HFFc6 (cell line): ENCODE data around the gene RMRP. TPM values are rescaled to one million over a fixed set of nuclear protein-coding genes. Genes with fewer than 3 reads are reported as not detected.

ENCODE experiments used
- DNase-seq: peaks from one replicate; pipeline ENCODE4 v3.0.0-alpha.2; 2018
- H3K27ac Mint-ChIP-seq: 2 replicates; pipeline ENCODE4 v1.8.0; 2020; ENCODE audit warnings: mild to moderate bottlenecking, mixed read lengths
- H3K27me3 Mint-ChIP-seq: 2 replicates; pipeline ENCODE4 v1.8.0; 2021; ENCODE audit warnings: mild to moderate bottlenecking, moderate library complexity, mixed read lengths; ENCODE audit not compliant: insufficient read depth
- H3K36me3 Mint-ChIP-seq: 2 replicates; pipeline ENCODE4 v1.8.0; 2021; ENCODE audit warnings: low read depth, mixed read lengths
- H3K4me1 Mint-ChIP-seq: 2 replicates; pipeline ENCODE4 v1.8.0; 2020; ENCODE audit warnings: low read depth, mixed read lengths
- H3K4me3 Mint-ChIP-seq: 2 replicates; pipeline ENCODE4 v1.8.0; 2020; ENCODE audit warnings: mild to moderate bottlenecking, moderate library complexity, mixed read lengths
- H3K9me3 Mint-ChIP-seq: 2 replicates; pipeline ENCODE4 v1.8.0; 2020; ENCODE audit warnings: mild to moderate bottlenecking, mixed read lengths
- CTCF ChIP-seq: fragments of 200-600 bp; sonication (generic); IDR thresholded peaks from 2 replicates; pipeline ENCODE4 v1.5.0; 2021; ENCODE audit warnings: antibody characterized with exemption, mild to moderate bottlenecking
- total RNA-seq, 6 experiments: library from RNA; stranded (reverse); fragmentation: NEBNext Ultra II Directional; extraction: Animal tissue kit (Norgen Biotek cat#: 25700); gene quantifications; 2 replicates in 1 of 6; 3 replicates in 5 of 6; pipeline ENCODE4 v1.2.3, GENCODE V29; 2021

Gene RMRP
- total RNA-seq, 6 experiments from 2014 or later: 9,197 to 39,404 (median 23,537) TPM

GRCh38 chr9:35653611-35654010 is 4.2 kb downstream of the RMRP start:
- Mint-ChIP-seq H3K9me3 (peaks cover 4% of the 10 kb centered on the region), H3K36me3 (no peaks in the 10 kb centered on the region), H3K27me3 (peaks cover 6% of the 10 kb centered on the region), H3K4me1 (peaks cover 27% of the 10 kb centered on the region), H3K4me3 (no peak overlapping the region), H3K27ac (no peak overlapping the region)
- no peak for DNase-seq
- no peak for TF ChIP-seq CTCF

DNA sequence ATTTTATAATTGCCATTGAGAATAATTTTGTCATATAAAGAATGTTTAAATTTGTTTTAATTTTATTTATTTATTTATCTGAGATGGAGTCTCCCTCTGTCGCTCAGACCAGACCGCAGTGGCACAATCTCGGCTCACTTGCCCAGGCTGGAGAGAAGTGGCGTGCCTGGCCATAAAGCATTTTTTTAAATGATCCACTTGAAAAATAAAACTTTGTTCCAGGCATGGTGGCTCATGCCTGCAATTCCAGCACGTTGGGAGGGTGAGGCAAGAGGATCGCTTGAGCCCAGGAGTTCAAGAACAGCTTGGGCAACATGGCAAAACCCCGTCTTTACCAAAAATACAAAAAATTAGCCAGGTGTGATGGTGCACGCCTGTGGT is 5.0 kb downstream of the RMRP start:
- peaks cover 25% of the 10 kb centered on the region for H3K4me1 Mint-ChIP-seq
- no peak for TF ChIP-seq CTCF
- no peaks in the 10 kb centered on the region for H3K36me3 Mint-ChIP-seq
- H3K27ac Mint-ChIP-seq: no peak overlapping the region
- H3K9me3 Mint-ChIP-seq: peaks cover 2% of the 10 kb centered on the region
- H3K27me3 Mint-ChIP-seq: peaks cover 5% of the 10 kb centered on the region
- H3K4me3 Mint-ChIP-seq: no peak overlapping the region
- no peak for DNase-seq

DNA sequence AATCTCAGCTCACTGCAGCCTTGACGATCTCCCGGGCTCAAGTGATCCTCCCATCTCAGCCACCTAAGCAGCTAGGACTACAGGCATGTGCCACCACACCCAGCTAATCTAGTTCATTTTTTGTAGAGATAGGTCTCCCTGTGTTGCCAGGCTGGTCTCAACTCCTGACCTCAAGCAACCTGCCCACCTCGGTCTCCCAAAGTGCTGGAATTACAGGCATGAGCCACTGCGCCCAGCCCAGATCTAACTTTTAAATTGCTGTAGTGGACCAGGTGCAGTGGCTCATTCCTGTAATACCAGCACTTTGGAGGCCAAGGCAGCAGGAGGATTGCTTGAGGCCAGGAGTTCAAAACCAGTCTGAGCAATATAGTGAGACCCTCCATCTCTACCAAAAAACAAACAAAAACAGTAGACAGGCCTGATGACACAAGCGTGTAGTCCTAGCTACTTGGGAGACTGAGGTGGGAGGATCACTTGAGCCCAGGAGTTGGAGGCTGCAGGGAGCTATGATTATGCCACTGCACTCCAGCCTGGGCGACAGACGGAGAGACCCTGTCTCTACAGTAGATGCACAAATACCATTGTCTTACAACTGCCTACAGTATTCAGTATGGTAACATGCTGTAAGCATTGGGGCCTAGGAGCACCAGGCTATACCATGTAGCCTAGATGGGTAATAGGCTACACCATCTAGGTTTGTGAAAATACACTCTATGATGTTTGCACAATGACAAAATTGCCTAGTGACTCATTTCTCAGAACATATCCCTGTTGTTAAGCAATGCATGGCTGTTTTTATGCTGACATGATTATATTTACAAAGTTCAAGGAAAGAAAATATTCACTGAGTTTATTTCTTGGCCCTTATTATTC is 5.6 kb downstream of the RMRP start:
- no peak overlapping the region for H3K4me3 Mint-ChIP-seq
- no peak overlapping the region for H3K27ac Mint-ChIP-seq
- H3K27me3 Mint-ChIP-seq: peaks cover 1% of the 10 kb centered on the region

DNA sequence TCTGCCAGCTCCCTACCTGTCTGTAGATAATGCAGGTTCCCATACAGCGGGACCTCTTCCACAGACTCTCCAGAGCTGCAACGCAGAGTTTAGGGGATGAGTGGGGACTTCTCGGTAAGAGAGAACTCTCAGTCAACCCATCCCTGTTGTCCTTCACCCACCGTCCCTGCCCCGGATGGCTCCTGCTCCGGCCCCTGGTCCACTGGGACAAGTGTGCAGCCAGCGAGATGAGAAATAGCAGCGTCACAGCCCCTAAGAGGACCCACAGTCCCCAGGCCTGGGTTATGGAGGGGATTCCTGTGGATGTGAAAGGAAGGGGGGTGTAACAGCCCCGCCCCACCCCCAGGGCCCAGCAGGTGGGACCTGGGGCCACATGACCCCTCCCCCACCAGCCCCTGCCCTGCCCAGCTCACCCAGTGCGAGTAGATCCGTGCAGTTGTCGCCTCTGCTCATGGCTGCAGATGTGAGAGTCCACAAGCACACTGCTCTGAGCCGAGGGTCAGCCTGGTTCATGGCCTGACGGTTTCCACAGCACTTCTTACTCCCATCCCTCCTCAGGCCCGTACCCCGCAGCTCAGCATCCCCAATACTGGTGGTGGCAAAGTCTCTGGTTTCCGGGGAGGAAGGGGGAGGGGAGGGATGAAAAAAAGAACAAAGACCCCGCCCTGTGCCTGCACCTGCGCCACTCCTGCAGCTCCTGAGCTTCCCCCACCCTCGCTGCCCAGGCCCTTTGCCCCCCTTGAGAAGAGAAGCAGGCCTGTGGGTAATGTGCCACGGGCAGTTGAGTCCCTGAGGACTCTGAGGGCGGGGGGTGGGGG is 7.3 kb downstream of the RMRP start, which contains the start of gene SIT1:
SIT1 (minus strand) TSS at position 591 of the 818 bp plus-strand sequence; CDS start at position 513, 78 bp downstream.
- no peak for DNase-seq
- Mint-ChIP-seq H3K9me3 (no peaks in the 10 kb centered on the region), H3K36me3 (no peaks in the 10 kb centered on the region), H3K27ac (no peak within 1 kb of the TSS), H3K4me1 (peaks cover 18% of the 10 kb centered on the region), H3K4me3 (no peak within 1 kb of the TSS), H3K27me3 (peaks cover 5% of the 10 kb centered on the region)
- TF ChIP-seq CTCF: no peak

More for the DNA sequence above, 5.6 kb downstream of the RMRP start:
- Mint-ChIP-seq H3K4me1 (peaks cover 19% of the 10 kb centered on the region), H3K9me3 (no peaks in the 10 kb centered on the region), H3K36me3 (no peaks in the 10 kb centered on the region)
- no peak for TF ChIP-seq CTCF
- peak; percentile 67 for DNase-seq

- H3K4me3 Mint-ChIP-seq: no peak overlapping the region
- H3K4me1 Mint-ChIP-seq: peaks cover 22% of the 10 kb centered on the region
- H3K27me3 Mint-ChIP-seq: peaks cover 5% of the 10 kb centered on the region
- H3K36me3 Mint-ChIP-seq: no peaks in the 10 kb centered on the region
- no peak for DNase-seq
- TF ChIP-seq CTCF: no peak
- H3K9me3 Mint-ChIP-seq: no peaks in the 10 kb centered on the region
- H3K27ac Mint-ChIP-seq: no peak overlapping the region
Observed at GRCh38 chr9:35649431-35650340, 8.1 kb downstream of the RMRP start.
